ENCODE results near the gene EDAR. TPM values are rescaled to one million over a fixed set of nuclear protein-coding genes. Genes with fewer than 3 reads are reported as not detected.

Gene EDAR
- total RNA-seq, 1 experiment from 2014 or later, result 0.82 TPM

GRCh38 chr2:109014476-109014875 lies 25.5 kb upstream of the EDAR start:
- H3K4me3 ChIP-seq (ENCODE audit: low read depth, low read length), result no peak overlapping the region
- ChIA-PET POLR2A (no interaction called here), CTCF (interaction anchor here (0.6 kb wide), 1 partner anchor 10 kb away, joined by 13 read pairs; no protein-coding TSS in a partner anchor)
- peaks cover 6% of the 10 kb centered on the region; the same call in 1 of the 2 replicates for H3K4me1 ChIP-seq
- Mint-ChIP-seq H3K36me3 (ENCODE audit: insufficient read depth, unreplicated experiment) (no peaks in the 10 kb centered on the region), H3K27me3 (ENCODE audit: insufficient read depth, unreplicated experiment) (no peaks in the 10 kb centered on the region), H3K27ac (ENCODE audit: unreplicated experiment) (no peak overlapping the region), H3K9me3 (ENCODE audit: unreplicated experiment) (no peaks in the 10 kb centered on the region), H3K4me1 (ENCODE audit: low read depth, unreplicated experiment) (no peaks in the 10 kb centered on the region), H3K4me3 (ENCODE audit: unreplicated experiment) (no peak overlapping the region)
- no peaks in the 10 kb centered on the region for H3K9me3 ChIP-seq
- BruUV-seq (replicated peaks), result no TSS peak
- H3K27me3 ChIP-seq (replicated peaks; ENCODE audit: control insufficient read depth, insufficient read depth, low read length), result no peaks in the 10 kb centered on the region
- DNase-seq, result no peak
- intact Hi-C loops (cut with micrococcal nuclease; ENCODE audit: unreplicated experiment), result no loop called here
- no peaks in the 10 kb centered on the region for H3K36me3 ChIP-seq (ENCODE audit: control insufficient read depth, insufficient read depth, low read length)
- no peak for TF ChIP-seq CTCF (IDR thresholded peaks at IDR 0.05; ENCODE audit: insufficient read depth in 1 of 2, low read depth in 1 of 2, low read length in 1 of 2, severe bottlenecking in 1 of 2, unreplicated experiment in 1 of 2)

- Histone ChIP-seq H3K27me3 (replicated peaks; ENCODE audit: control insufficient read depth, insufficient read depth, low read length) (no peaks in the 10 kb centered on the region), H3K4me3 (ENCODE audit: low read depth, low read length) (no peak overlapping the region), H3K9me3 (no peaks in the 10 kb centered on the region), H3K4me1 (no peaks in the 10 kb centered on the region), H3K36me3 (ENCODE audit: control insufficient read depth, insufficient read depth, low read length) (no peaks in the 10 kb centered on the region)
- POLR2A ChIA-PET, result no interaction called here
- no peaks in the 10 kb centered on the region for H3K4me1 Mint-ChIP-seq (ENCODE audit: low read depth, unreplicated experiment)
- BruUV-seq (replicated peaks), result no TSS peak
- no peak overlapping the region for H3K4me3 Mint-ChIP-seq (ENCODE audit: unreplicated experiment)
- no peak overlapping the region for H3K27ac Mint-ChIP-seq (ENCODE audit: unreplicated experiment)
- TF ChIP-seq CTCF (IDR thresholded peaks at IDR 0.05; ENCODE audit: insufficient read depth in 1 of 2, low read depth in 1 of 2, low read length in 1 of 2, severe bottlenecking in 1 of 2, unreplicated experiment in 1 of 2), result no peak
- CTCF ChIA-PET, result no interaction called here
- no peaks in the 10 kb centered on the region for H3K27me3 Mint-ChIP-seq (ENCODE audit: insufficient read depth, unreplicated experiment)
- no peaks in the 10 kb centered on the region for H3K36me3 Mint-ChIP-seq (ENCODE audit: insufficient read depth, unreplicated experiment)
- no peak for DNase-seq
- H3K9me3 Mint-ChIP-seq (ENCODE audit: unreplicated experiment), result no peaks in the 10 kb centered on the region
- intact Hi-C loops (cut with micrococcal nuclease; ENCODE audit: unreplicated experiment), result no loop called here
Observed at GRCh38 chr2:109013051-109013450, 24.0 kb upstream of the EDAR start.

- no peaks in the 10 kb centered on the region for H3K27me3 Mint-ChIP-seq (ENCODE audit: insufficient read depth, unreplicated experiment)
- BruUV-seq (replicated peaks), result no TSS peak
- no peaks in the 10 kb centered on the region for H3K27me3 ChIP-seq (replicated peaks; ENCODE audit: control insufficient read depth, insufficient read depth, low read length)
- no peaks in the 10 kb centered on the region for H3K9me3 ChIP-seq
- H3K36me3 ChIP-seq (ENCODE audit: control insufficient read depth, insufficient read depth, low read length), result no peaks in the 10 kb centered on the region
- H3K4me1 Mint-ChIP-seq (ENCODE audit: low read depth, unreplicated experiment), result no peaks in the 10 kb centered on the region
- DNase-seq, result no peak
- H3K27ac Mint-ChIP-seq (ENCODE audit: unreplicated experiment), result no peak overlapping the region
- no peak overlapping the region for H3K4me3 ChIP-seq (ENCODE audit: low read depth, low read length)
- no peak for TF ChIP-seq CTCF (IDR thresholded peaks at IDR 0.05; ENCODE audit: insufficient read depth in 1 of 2, low read depth in 1 of 2, low read length in 1 of 2, severe bottlenecking in 1 of 2, unreplicated experiment in 1 of 2)
- H3K4me1 ChIP-seq, result no peaks in the 10 kb centered on the region
- ChIA-PET CTCF (no interaction called here), POLR2A (no interaction called here)
- H3K36me3 Mint-ChIP-seq (ENCODE audit: insufficient read depth, unreplicated experiment), result no peaks in the 10 kb centered on the region
- intact Hi-C loops (cut with micrococcal nuclease; ENCODE audit: unreplicated experiment), result no loop called here
- no peaks in the 10 kb centered on the region for H3K9me3 Mint-ChIP-seq (ENCODE audit: unreplicated experiment)
- H3K4me3 Mint-ChIP-seq (ENCODE audit: unreplicated experiment), result no peak overlapping the region
Observed at GRCh38 chr2:109009920-109010610, 21.0 kb upstream of the EDAR start.

Measured in Caco-2 (cell line).